PC-9 (cell line): ENCODE results near the gene MRPL4. TPM values are rescaled to one million over a fixed set of nuclear protein-coding genes. Genes with fewer than 3 reads are reported as not detected.

Experiments
- BruUV-seq: library from RNA; stranded (reverse); fragments of 400-500 nt; replicated peaks from 2 replicates; lab custom pipeline; 2021; lab: Mats Ljungman, UMichigan
- CTCF ChIA-PET: fragments of 300-600 bp; sonication (Branson Sonifier 250); formaldehyde crosslinking; loops from one replicate; lab custom pipeline; 2022; ENCODE audit warnings: antibody characterized with exemption; lab: Charles Lee
- POLR2A ChIA-PET: fragments of 300-600 bp; sonication (Branson Sonifier 250); formaldehyde crosslinking; loops from one replicate; lab custom pipeline; 2022; ENCODE audit warnings: antibody characterized with exemption; ENCODE audit not compliant: unreplicated experiment; lab: Charles Lee
- DNase-seq, 2 experiments: peaks; one replicate each; pipeline versions ENCODE4 v3.0.0 to v3.0.0-alpha.2; 2015 to 2022; ENCODE audit warnings: mixed read lengths in 1 of 2
- H2AFZ ChIP-seq: fragments of 200-600 bp; sonication (generic); 2 replicates; pipeline ENCODE4 v1.8.1; 2017; ENCODE audit warnings: antibody characterized with exemption
- H3F3A ChIP-seq: fragments of 200-600 bp; sonication (generic); 2 replicates; pipeline ENCODE4 v1.8.1; 2017; ENCODE audit warnings: antibody characterized with exemption, mild to moderate bottlenecking, low read depth; ENCODE audit not compliant: insufficient read depth
- H3K27ac ChIP-seq: fragments of 200-600 bp; sonication (generic); 2 replicates; pipeline ENCODE4 v1.6.1; 2016; ENCODE audit warnings: mixed run types
- H3K27me3 ChIP-seq: fragments of 200-600 bp; sonication (generic); 2 replicates; pipeline ENCODE4 v1.6.1; 2016; ENCODE audit warnings: low read depth, mixed run types; ENCODE audit not compliant: insufficient read depth
- H3K36me3 ChIP-seq: fragments of 200-600 bp; sonication (generic); 2 replicates; pipeline ENCODE4 v1.6.1; 2016; ENCODE audit warnings: low read depth, mixed run types
- H3K4me1 ChIP-seq: fragments of 200-600 bp; sonication (generic); replicated peaks from 2 replicates; pipeline ENCODE4 v1.6.1; 2016; ENCODE audit warnings: mixed run types; ENCODE audit not compliant: insufficient read depth
- H3K4me2 ChIP-seq: fragments of 200-600 bp; sonication (generic); 2 replicates; pipeline ENCODE4 v1.6.1; 2017; ENCODE audit warnings: mixed run types
- H3K4me3 ChIP-seq: fragments of 200-600 bp; sonication (generic); 2 replicates; pipeline ENCODE4 v1.6.1; 2016; ENCODE audit warnings: mixed run types
- H3K79me2 ChIP-seq: fragments of 200-600 bp; sonication (generic); 2 replicates; pipeline ENCODE4 v1.6.1; 2017; ENCODE audit warnings: low read depth, mixed run types
- H3K9me2 ChIP-seq: fragments of 200-600 bp; sonication (generic); 2 replicates; pipeline ENCODE4 v1.8.1; 2017; ENCODE audit warnings: mild to moderate bottlenecking; ENCODE audit not compliant: insufficient read depth
- H3K9me3 ChIP-seq: fragments of 200-600 bp; sonication (generic); 2 replicates; pipeline ENCODE4 v1.8.1; 2016; ENCODE audit warnings: low read depth; ENCODE audit not compliant: insufficient read depth
- H4K20me1 ChIP-seq: fragments of 200-600 bp; sonication (generic); 2 replicates; pipeline ENCODE4 v1.8.1; 2017; ENCODE audit not compliant: insufficient read depth
- CTCF ChIP-seq: fragments of 200-600 bp; sonication (generic); conservative IDR thresholded peaks from 2 replicates; pipeline ENCODE4 v1.6.1; 2017; ENCODE audit warnings: mixed run types, antibody characterized with exemption, mild to moderate bottlenecking, moderate library complexity
- EZH2 ChIP-seq: fragments of 200-600 bp; sonication (generic); IDR thresholded peaks from 2 replicates; pipeline ENCODE4 v1.8.0; 2017; ENCODE audit warnings: antibody characterized with exemption, low read depth
- intact Hi-C: fragments of 100-400 bp; cut with micrococcal nuclease; formaldehyde crosslinking; loops from one replicate; pipeline ENCODE4 v1.10.0; 2022; ENCODE audit not compliant: unreplicated experiment
- total RNA-seq: library from RNA; stranded (reverse); gene quantifications from 2 replicates; pipeline ENCODE4 v1.2.3, GENCODE V29; 2021

MRPL4 gene
- total RNA-seq, 1 experiment from 2014 or later, result 98.2 TPM

- Histone ChIP-seq H3K27ac (no peak overlapping the region), H3K9me3 (no peaks in the 10 kb centered on the region), H2AFZ (no peak overlapping the region), H3K27me3 (no peaks in the 10 kb centered on the region), H3K4me1 (peaks cover 3% of the 10 kb centered on the region), H4K20me1 (0 out of 2 replicates have a peak, but pooled peaks cover 4% of the 10 kb centered on the region), H3K36me3 (no peaks in the 10 kb centered on the region), H3F3A (peaks cover 25% of the 10 kb centered on the region; the same call in 1 of the 2 replicates), H3K4me3 (no peak overlapping the region), H3K4me2 (no peak overlapping the region), H3K9me2 (no peaks in the 10 kb centered on the region), H3K79me2 (no peaks in the 10 kb centered on the region)
- CTCF ChIA-PET, result no interaction called here
- TF ChIP-seq CTCF (no peak), EZH2 (no peak)
- POLR2A ChIA-PET, result no interaction called here
- intact Hi-C loops, result no loop called here
- no TSS peak for BruUV-seq
- no peak for DNase-seq
Measured at GRCh38 chr19:10224337-10224736, 27.7 kb upstream of the MRPL4 start.

GRCh38 chr19:10226021-10226375 lies 26.0 kb upstream of the MRPL4 start:
- no peak for TF ChIP-seq EZH2
- no peak for TF ChIP-seq CTCF
- Histone ChIP-seq H2AFZ (no peak overlapping the region), H3K4me1 (0 out of 2 replicates have a peak, but pooled peaks cover 7% of the 10 kb centered on the region), H3K9me2 (no peaks in the 10 kb centered on the region), H3K4me3 (no peak overlapping the region), H3K36me3 (no peaks in the 10 kb centered on the region), H3K27me3 (no peaks in the 10 kb centered on the region), H3K27ac (no peak overlapping the region), H3K4me2 (no peak overlapping the region), H3K79me2 (no peaks in the 10 kb centered on the region), H4K20me1 (0 out of 2 replicates have a peak, but pooled peaks cover 4% of the 10 kb centered on the region), H3K9me3 (no peaks in the 10 kb centered on the region), H3F3A (peaks cover 20% of the 10 kb centered on the region; the same call in 1 of the 2 replicates)
- POLR2A ChIA-PET, result interaction anchor here (0.7 kb wide), 1 partner anchor 64 kb away, joined by 6 read pairs; no protein-coding TSS in a partner anchor
- peak in 1 of 2 experiments; percentile 20 for DNase-seq
- BruUV-seq, result no TSS peak
- CTCF ChIA-PET, result no interaction called here
- intact Hi-C loops, result no loop called here

GRCh38 chr19:10226376-10227025 lies 25.5 kb upstream of the MRPL4 start:
- CTCF ChIA-PET, result no interaction called here
- Histone ChIP-seq H3F3A (peaks cover 20% of the 10 kb centered on the region; the same call in 1 of the 2 replicates), H3K36me3 (no peaks in the 10 kb centered on the region), H3K9me2 (no peaks in the 10 kb centered on the region), H4K20me1 (0 out of 2 replicates have a peak, but pooled peaks cover 4% of the 10 kb centered on the region), H3K9me3 (no peaks in the 10 kb centered on the region), H2AFZ (no peak overlapping the region), H3K4me3 (no peak overlapping the region), H3K4me2 (no peak overlapping the region), H3K4me1 (0 out of 2 replicates have a peak, but pooled peaks cover 7% of the 10 kb centered on the region), H3K79me2 (no peaks in the 10 kb centered on the region), H3K27ac (no peak overlapping the region), H3K27me3 (no peaks in the 10 kb centered on the region)
- intact Hi-C loops, result no loop called here
- peak in 1 of 2 experiments; percentile 22 for DNase-seq
- POLR2A ChIA-PET, result interaction anchor here (0.7 kb wide), 1 partner anchor 64 kb away, joined by 6 read pairs; no protein-coding TSS in a partner anchor
- TF ChIP-seq CTCF (no peak), EZH2 (no peak)
- no TSS peak for BruUV-seq
